HG03097 (cell line): ENCODE results near the gene RPL35.

Source experiments
- ATAC-seq: cut with Tn5 transposase; IDR thresholded peaks from one replicate; pipeline ENCODE4 v1.9.1; 2021; ENCODE audit not compliant: unreplicated experiment, low FRiP score

RPL35 gene

DNA sequence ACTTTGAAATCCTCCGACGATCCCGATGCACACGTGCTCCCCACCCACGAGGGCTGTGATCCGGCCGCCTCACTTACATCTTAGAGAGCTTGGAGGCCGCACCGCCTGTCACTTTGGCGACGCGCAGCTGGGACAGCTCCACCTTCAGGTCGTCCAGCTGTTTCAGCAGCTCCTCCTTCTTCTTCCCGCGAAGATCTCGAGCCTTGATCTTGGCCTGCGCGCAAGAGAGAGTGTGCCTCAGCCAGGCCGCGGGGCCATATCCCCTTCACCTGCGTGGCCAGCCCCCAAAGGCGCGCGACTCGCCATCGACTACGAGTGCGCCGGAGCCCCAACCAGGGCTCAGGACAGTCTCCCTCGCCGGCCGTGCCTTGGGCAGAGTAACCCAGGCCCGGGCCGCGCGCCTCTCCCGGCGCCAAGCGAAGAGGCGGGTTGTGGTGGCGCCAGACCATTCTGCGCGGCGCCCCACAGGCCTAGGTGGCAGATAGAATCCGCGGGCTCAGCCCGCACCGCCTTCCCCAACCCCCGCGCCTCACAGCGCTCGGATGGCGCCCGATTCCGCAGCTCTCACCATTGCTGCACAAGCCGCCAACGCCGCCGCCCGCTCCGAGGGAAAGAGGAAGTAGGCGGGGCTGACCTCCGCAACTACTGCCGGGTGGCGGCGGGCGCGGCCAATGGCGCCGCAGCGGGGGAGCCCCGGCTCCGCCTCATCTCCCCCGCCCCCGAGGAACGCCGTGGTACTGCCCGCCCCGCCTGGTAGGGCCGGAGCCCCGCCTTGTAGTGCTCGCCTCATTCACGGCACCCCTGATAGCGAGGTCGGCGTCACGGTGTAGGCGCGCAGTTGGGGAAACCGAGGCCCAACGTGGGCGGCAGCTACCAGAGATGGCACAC, at the start of gene RPL35, which contains the start of gene ARPC5L:
Gene RPL35, minus strand, starts transcription at position 616 of the 888 bp plus-strand sequence. Its CDS starts 45 bp downstream, at position 571.
Gene ARPC5L, plus strand, starts transcription at position 789 of the 888 bp plus-strand sequence. CDS start 7,161 bp downstream, outside the sequence.
- peak; percentile 92 for ATAC-seq

GRCh38 chr9:124908098-124908497, 46.3 kb upstream of the RPL35 start:
- ATAC-seq, result no peak

DNA sequence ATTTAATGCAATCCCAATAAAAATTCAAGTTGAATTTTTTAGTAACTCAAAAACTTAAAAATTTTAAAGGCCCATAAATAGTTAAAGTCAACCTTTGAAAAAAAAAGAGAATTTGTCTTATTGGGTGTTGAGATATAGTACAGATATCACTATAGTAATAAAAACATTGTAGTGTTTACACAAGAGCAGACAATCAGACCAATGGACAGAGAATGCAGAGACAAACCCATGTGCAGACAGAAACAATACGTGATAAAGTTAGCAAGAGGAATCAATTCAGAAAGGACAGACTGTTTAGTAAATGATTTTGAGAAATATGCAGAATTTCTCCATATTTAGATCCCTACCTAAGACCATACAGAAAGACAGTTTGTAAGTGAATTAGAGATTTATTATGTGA, 45.2 kb upstream of the RPL35 start:
- ATAC-seq, result no peak

DNA sequence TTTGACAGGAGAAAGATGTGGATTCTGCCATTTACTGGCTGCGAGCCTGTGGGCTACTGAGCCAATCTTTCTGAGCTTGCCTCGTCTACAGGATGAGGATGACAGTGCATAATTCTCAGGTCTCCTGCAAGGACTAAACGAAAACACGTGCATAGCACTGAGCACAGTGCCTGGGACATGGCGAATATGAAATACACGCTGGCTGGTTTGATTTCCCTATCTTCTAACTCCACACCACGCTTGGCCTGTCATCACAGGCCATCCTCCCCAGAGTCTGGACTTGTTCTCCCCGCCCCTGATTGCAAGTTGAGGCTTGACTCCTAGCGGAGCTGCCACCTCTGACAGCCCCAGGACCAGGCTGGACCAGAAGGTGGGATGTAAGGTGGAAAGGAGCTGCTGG, 38.1 kb upstream of the RPL35 start:
- no peak for ATAC-seq

DNA sequence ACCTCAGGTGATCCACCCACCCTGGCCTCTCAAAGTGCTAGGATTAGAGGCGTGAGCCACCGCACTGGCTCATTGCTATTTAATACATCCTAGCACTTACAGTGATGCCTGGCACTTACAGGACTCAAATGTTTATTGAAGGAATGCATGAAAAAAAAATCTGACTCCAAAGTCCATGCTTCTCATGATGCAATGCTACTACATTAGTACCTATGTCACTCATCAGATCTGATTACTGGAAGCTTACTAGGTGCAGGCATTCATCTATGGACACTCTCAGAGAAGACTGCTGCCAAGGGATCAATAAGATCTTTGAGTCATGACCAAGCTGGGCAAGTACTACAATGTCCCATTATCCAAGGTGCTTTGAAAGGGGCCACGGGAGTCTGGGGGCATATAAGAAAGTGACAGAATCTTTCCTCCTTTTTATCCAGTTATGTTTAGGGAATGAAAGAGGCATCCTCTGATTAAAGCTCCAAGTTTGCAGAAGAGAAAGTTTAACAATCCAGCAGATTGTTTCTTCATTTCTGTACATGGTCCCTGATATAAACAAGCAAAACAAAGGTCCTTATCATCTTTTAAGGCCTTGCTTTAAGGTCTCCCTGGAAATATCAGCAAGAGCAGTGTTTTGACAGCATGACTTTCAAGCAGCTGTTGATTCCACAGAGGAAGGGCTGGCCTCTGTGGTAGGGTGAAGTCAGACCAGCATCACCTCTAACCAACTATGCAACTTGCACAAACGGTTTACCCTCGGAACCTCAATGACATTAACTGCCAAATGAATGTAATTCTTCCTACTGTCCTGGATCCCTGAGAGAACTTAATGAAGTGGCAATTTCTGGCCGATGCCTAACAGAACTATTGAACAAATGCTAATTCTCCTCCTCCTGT, 36.1 kb upstream of the RPL35 start:
- no peak for ATAC-seq

DNA sequence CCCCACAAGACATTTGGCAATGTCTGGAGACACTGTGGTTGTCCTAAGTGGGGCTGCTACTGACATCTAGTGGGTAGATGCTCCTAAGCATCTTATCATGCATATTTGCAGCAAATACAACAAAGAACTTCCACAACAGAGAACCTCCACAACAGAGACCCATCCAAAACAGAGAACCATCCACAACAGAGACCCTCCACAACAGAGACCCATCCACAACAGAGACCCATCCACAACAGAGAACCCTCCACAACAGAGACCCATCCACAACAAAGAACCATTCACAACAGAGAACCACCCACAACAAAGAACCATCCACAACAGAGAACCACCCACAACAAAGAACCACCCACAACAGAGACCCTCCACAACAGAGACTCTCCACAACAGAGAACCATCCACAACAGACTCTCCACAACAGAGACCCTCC, 33.0 kb upstream of the RPL35 start:
- no peak for ATAC-seq

DNA sequence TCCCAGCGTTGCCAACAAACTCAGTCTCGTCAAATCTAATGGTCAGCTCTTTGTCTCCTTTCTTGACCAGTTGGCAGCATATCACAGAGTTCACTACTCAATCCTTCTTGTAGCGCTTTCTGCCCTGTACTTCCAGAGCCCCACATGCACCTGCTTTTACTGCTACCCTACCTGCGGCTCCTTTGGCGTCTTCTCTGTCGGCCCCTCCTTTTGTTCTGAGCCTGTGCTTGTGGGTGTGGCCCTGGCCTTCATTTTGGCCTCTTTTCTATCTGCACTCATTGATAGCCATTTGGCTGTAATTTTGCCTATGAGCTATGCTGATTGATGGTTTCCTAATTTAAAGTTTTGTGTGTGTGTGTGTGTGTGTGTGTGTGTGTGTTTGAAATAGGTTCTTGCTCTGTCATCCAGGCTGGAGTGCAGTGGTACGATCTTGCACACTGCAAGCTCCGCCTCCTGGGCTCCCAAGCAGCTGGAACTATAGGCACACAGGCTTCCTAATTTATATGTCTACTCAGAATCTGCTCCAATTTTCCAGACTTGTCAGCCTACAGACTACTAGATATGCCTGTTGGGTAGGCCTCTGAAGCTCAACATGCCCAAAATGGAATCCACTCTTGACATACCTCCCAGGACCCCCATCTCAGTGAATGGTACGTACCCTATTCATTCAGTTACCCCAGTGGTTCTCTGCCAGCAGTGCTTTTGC, 32.4 kb upstream of the RPL35 start:
- no peak for ATAC-seq

GRCh38 chr9:124890179-124890578, 28.4 kb upstream of the RPL35 start:
- ATAC-seq, result no peak

GRCh38 chr9:124889006-124889405, 27.2 kb upstream of the RPL35 start:
- ATAC-seq, result no peak

DNA sequence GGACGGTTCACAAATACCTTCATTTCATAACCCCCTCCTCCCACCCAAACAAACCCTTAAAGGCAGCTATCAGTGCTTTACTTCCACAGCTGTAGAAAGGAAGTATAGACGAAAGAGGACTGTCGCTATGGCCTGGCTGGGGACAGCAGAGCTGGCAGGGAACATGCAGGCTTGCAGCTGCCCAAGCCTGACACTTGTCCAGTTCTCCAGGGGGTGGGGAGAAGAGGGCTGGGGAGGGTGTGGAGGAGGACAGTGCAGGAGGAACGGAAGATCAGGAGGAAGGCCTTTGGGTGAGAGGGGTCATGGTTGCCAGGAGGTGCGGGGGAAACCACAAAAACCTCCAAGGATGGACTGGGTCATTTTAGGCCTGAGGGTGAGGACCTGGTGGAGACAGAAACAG, 26.1 kb upstream of the RPL35 start:
- no peak for ATAC-seq

- ATAC-seq, result no peak
Measured at GRCh38 chr9:124886866-124887492, 25.2 kb upstream of the RPL35 start.

DNA sequence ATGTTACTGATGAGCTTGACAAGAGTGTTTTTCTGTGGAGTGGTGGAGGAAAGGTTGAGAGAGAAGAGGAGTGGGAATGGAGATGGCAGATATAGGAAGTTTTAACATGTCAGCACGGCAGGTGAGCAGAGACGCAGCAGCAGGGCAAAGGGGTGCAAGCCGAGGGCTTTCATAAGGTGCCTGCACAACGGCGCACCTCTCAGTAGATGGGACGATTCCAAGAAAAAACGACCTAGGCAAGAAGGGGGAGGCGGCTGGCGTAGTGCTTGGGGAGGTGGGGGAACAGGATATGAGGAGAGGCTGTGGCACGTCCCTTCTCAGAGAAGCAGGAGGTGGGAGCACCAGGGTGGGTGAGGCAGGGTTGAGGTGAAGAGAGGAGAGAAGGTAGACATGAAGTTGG, 24.7 kb upstream of the RPL35 start:
- ATAC-seq, result no peak

- no peak for ATAC-seq
Measured at GRCh38 chr9:124885551-124885950, 23.8 kb upstream of the RPL35 start.

DNA sequence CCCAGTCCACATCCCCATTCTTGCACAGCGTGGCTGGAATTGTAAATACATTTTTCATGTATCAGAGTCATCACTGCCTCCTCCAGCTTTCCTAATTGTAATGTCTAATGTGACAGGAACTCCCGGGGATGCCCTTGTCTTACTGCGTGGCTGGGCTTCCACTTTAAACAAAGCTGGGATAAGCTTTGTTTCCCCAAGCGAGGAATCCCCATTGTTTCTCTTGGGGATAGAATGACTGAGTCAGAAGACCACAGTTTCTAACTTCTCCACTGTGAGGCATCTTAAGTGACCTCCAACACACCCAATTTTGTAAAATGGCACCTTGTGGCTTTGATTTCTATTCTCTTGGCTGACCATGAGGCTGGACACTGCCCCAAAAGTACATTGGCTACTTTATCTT, 22.6 kb upstream of the RPL35 start:
- no peak for ATAC-seq

- no peak for ATAC-seq
Measured at GRCh38 chr9:124882231-124882630, 20.5 kb upstream of the RPL35 start.

DNA sequence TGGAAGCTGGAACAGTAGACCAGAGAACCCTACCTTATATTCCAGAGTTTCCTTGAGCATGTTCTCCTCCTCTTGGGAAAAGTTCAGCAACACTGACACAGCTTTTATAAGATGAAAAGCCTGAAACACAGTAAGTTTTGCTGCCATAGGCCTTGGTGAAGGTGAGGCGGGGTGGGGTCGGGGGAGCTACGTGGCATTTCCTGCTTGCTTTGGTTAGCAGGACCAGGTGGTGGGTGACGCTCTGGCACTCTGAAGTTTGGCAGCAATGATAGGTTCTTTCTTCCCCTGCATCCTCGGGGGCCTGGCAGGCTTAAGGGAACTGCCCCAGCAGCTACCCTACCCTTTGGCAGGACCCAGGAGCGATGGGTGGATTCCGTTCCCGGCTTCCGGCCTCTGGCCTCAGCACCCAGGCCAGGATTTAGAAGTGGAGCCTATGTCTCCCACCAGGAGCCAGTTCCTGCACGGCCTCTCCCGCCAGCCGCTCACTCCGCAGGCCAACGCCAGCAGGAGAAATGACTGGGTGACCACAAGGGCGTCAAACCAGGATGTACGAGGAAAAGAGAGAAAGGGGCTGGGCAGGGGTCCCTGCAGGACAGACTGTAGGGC, 19.5 kb upstream of the RPL35 start:
- no peak for ATAC-seq

- no peak for ATAC-seq
Measured at GRCh38 chr9:124880501-124880900, 18.7 kb upstream of the RPL35 start.

- ATAC-seq, result no peak
Measured at GRCh38 chr9:124879226-124879625, 17.5 kb upstream of the RPL35 start.

DNA sequence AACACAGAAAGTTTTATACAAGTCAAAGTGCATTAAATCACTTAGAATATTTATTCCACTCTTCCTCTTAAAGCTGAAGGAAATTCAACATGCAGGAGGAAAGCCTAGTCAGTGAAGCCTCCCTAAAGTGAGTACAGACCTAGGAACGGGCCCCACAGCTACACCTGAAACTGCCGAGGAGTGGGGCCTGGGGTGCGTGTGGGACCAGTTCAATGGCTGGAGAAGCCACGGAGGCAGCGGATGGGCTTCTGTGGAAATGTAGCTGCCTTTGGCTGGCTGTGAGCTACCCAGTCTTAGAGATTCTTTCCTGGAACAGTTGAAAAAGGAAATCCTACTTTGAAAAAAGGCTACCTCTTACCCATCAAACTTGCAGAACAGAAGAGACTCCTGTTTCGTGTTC, 16.8 kb upstream of the RPL35 start:
- no peak for ATAC-seq

DNA sequence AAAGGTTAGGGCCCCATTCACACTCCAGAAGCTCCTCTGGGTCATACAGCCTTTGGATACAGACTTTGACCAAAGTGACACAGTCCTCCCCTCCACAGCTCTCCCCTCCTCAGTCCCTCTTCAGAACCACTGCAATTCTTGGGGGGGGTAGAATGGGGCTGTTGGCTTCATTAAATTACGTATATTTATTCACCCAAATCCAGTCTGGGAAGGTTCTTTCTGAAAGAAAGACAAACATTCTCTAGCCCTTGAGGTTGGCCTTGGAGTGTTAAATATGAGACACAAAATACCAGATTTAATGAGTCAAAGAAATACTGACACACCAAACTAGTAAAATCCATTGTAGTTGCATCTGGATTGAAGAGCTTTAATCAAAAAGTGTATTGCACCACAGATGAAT, 16.3 kb upstream of the RPL35 start:
- no peak for ATAC-seq
